OCI-LY1 (cell line): ENCODE data around the gene FAM156A.
"Not testable (repeated sequence)": the region's sequence is repeated elsewhere in the genome, so short reads cannot be mapped to it uniquely, and the experiment has no call there.

Experiments used
- H2AFZ ChIP-seq: fragments of 200-600 bp; sonication (generic), shearing (Covaris generic); 2 replicates; pipeline ENCODE4 v1.6.0; 2014; ENCODE audit warnings: antibody characterized with exemption, mild to moderate bottlenecking, low read length
- H3F3A ChIP-seq: fragments of 200-600 bp; sonication (generic), shearing (Covaris generic); 2 replicates; pipeline ENCODE4 v1.6.0; 2014; ENCODE audit warnings: mild to moderate bottlenecking, antibody characterized with exemption, low read length, moderate library complexity; ENCODE audit not compliant: insufficient read depth
- H3K27ac ChIP-seq: fragments of 200-600 bp; sonication (generic); 2 replicates; pipeline ENCODE4 v1.5.1; 2014; ENCODE audit warnings: low read length, mixed run types, mild to moderate bottlenecking, low read depth; ENCODE audit not compliant: poor library complexity, severe bottlenecking
- H3K27me3 ChIP-seq: fragments of 200-600 bp; sonication (generic); 2 replicates; pipeline ENCODE4 v1.6.0; 2014; ENCODE audit warnings: antibody characterized with exemption, mild to moderate bottlenecking, low read length, moderate library complexity; ENCODE audit not compliant: insufficient read depth
- H3K36me3 ChIP-seq: fragments of 200-600 bp; sonication (generic); 2 replicates; pipeline ENCODE4 v1.6.1; 2014; ENCODE audit warnings: mild to moderate bottlenecking, antibody characterized with exemption, low read length, moderate library complexity, mixed read lengths; ENCODE audit not compliant: insufficient read depth
- H3K4me1 ChIP-seq: fragments of 200-600 bp; sonication (generic); 2 replicates; pipeline ENCODE4 v1.5.1; 2014; ENCODE audit warnings: mild to moderate bottlenecking, low read length, moderate library complexity; ENCODE audit not compliant: insufficient read depth, severe bottlenecking
- H3K4me2 ChIP-seq: fragments of 200-600 bp; sonication (generic), shearing (Covaris generic); 2 replicates; pipeline ENCODE4 v1.6.1; 2014; ENCODE audit warnings: low read length
- H3K4me3 ChIP-seq: fragments of 200-600 bp; sonication (generic); 2 replicates; pipeline ENCODE4 v1.5.1; 2014; ENCODE audit warnings: low read length, low read depth, mild to moderate bottlenecking, mixed read lengths; ENCODE audit not compliant: poor library complexity, severe bottlenecking
- H3K79me2 ChIP-seq: fragments of 200-600 bp; shearing (Covaris generic); 2 replicates; pipeline ENCODE4 v1.6.1; 2016; ENCODE audit warnings: mixed run types, low read length, mixed read lengths; ENCODE audit not compliant: insufficient read depth
- H3K9ac ChIP-seq: fragments of 200-600 bp; sonication (generic), shearing (Covaris generic); 2 replicates; pipeline ENCODE4 v1.6.1; 2014; ENCODE audit warnings: mild to moderate bottlenecking, low read length, mixed read lengths
- H3K9me2 ChIP-seq: fragments of 200-600 bp; sonication (generic), shearing (Covaris generic); 2 replicates; pipeline ENCODE4 v1.6.1; 2014; ENCODE audit warnings: low read depth, mild to moderate bottlenecking, low read length, mixed read lengths
- H3K9me3 ChIP-seq: fragments of 200-600 bp; shearing (Covaris generic); 2 replicates; pipeline ENCODE4 v1.6.1; 2014; ENCODE audit warnings: low read length, mixed read lengths
- H4K20me1 ChIP-seq: fragments of 200-600 bp; sonication (generic), shearing (Covaris generic); 2 replicates; pipeline ENCODE4 v1.6.0; 2016; ENCODE audit warnings: mild to moderate bottlenecking, low read length; ENCODE audit not compliant: insufficient read depth

FAM156A gene

GRCh38 chrX:52967922-52968321 is 9.6 kb upstream of the FAM156A start:
- not testable (repeated sequence) for H3K27ac ChIP-seq, H3K27me3 ChIP-seq, H3K79me2 ChIP-seq, H3K4me3 ChIP-seq, H3K9me2 ChIP-seq, H3K4me2 ChIP-seq, H3K36me3 ChIP-seq, H3K9me3 ChIP-seq, H4K20me1 ChIP-seq, H2AFZ ChIP-seq, H3F3A ChIP-seq, H3K9ac ChIP-seq, H3K4me1 ChIP-seq

GRCh38 chrX:52966993-52967738 is 8.8 kb upstream of the FAM156A start:
- not testable (repeated sequence) for H3F3A ChIP-seq, H2AFZ ChIP-seq

GRCh38 chrX:52958961-52959360 is 643 bp upstream of the FAM156A start:
- H2AFZ ChIP-seq, H3K27ac ChIP-seq, H3K9me2 ChIP-seq, H3K4me1 ChIP-seq, H4K20me1 ChIP-seq, H3K9ac ChIP-seq, H3K79me2 ChIP-seq, H3K9me3 ChIP-seq, H3F3A ChIP-seq, H3K27me3 ChIP-seq, H3K4me2 ChIP-seq, H3K36me3 ChIP-seq, H3K4me3 ChIP-seq: not testable (repeated sequence)

More at GRCh38 chrX:52966993-52967738, 8.8 kb upstream of the FAM156A start:
- H3K27ac ChIP-seq, H3K9me2 ChIP-seq, H3K36me3 ChIP-seq, H4K20me1 ChIP-seq, H3K4me1 ChIP-seq, H3K79me2 ChIP-seq, H3K9ac ChIP-seq, H3K4me2 ChIP-seq, H3K4me3 ChIP-seq, H3K27me3 ChIP-seq, H3K9me3 ChIP-seq: not testable (repeated sequence)

- H3K9me2 ChIP-seq, H3K9ac ChIP-seq, H3K27ac ChIP-seq, H3K9me3 ChIP-seq, H3K36me3 ChIP-seq, H3F3A ChIP-seq, H3K4me2 ChIP-seq, H3K79me2 ChIP-seq, H3K4me3 ChIP-seq, H2AFZ ChIP-seq, H4K20me1 ChIP-seq, H3K4me1 ChIP-seq, H3K27me3 ChIP-seq: not testable (repeated sequence)
These were observed 8.4 kb downstream of the FAM156A start for GRCh38 chrX:52949884-52950283.

GRCh38 chrX:52949325-52949724 is 9.0 kb downstream of the FAM156A start:
- H3K9me2 ChIP-seq, H3K27me3 ChIP-seq, H3K27ac ChIP-seq, H3K79me2 ChIP-seq, H3F3A ChIP-seq, H3K36me3 ChIP-seq, H2AFZ ChIP-seq, H3K4me3 ChIP-seq, H3K4me2 ChIP-seq, H4K20me1 ChIP-seq, H3K4me1 ChIP-seq, H3K9me3 ChIP-seq, H3K9ac ChIP-seq: not testable (repeated sequence)

- not testable (repeated sequence) for H3K79me2 ChIP-seq, H2AFZ ChIP-seq, H3K4me3 ChIP-seq, H3K9me2 ChIP-seq, H3K36me3 ChIP-seq, H3K27me3 ChIP-seq, H3K4me2 ChIP-seq, H3K9me3 ChIP-seq, H3K4me1 ChIP-seq, H3F3A ChIP-seq, H3K27ac ChIP-seq, H4K20me1 ChIP-seq, H3K9ac ChIP-seq
These were observed 10.1 kb downstream of the FAM156A start for GRCh38 chrX:52948265-52948664.

GRCh38 chrX:52947501-52947900 is 10.8 kb downstream of the FAM156A start:
- not testable (repeated sequence) for H3K4me1 ChIP-seq, H2AFZ ChIP-seq, H4K20me1 ChIP-seq, H3K4me2 ChIP-seq, H3K4me3 ChIP-seq, H3F3A ChIP-seq, H3K9me2 ChIP-seq, H3K9ac ChIP-seq, H3K27ac ChIP-seq, H3K36me3 ChIP-seq, H3K27me3 ChIP-seq, H3K79me2 ChIP-seq, H3K9me3 ChIP-seq
